Esophagus muscularis mucosa (tissue), 3 donors: Measurements from ENCODE around the gene RERE.

Experiments used
- CTCF ChIP-seq, 3 experiments: fragments of 200-600 bp in 2 of 3; fragments of 450-650 bp in 1 of 3; sonication (generic) in 2 of 3; IDR thresholded peaks; one replicate each; pipeline ENCODE4 v1.5.1; 2017 to 2019; ENCODE audit warnings: antibody characterized with exemption in 3 of 3, mild to moderate bottlenecking in 2 of 3, moderate library complexity in 1 of 3
- POLR2A ChIP-seq: fragments of 450-650 bp; IDR thresholded peaks from one replicate; pipeline ENCODE4 v1.6.1; 2017; ENCODE audit warnings: antibody characterized with exemption, moderate library complexity, mild to moderate bottlenecking, low read depth

- TF ChIP-seq POLR2A (no peak), CTCF (IDR thresholded peaks at IDR 0.05) (no peak)
Observed at GRCh38 chr1:8406960-8407359, 410.5 kb downstream of the RERE start.
